H4 (cell line): Measurements from ENCODE around the gene MMP20. TPM values are rescaled to one million over a fixed set of nuclear protein-coding genes. Genes with fewer than 3 reads are reported as not detected.
"Not testable (repeated sequence)": the region's sequence is repeated elsewhere in the genome, so short reads cannot be mapped to it uniquely, and the experiment has no call there.

ENCODE experiments used
- DNase-seq: peaks from one replicate; pipeline ENCODE4 v3.0.0-alpha.2; 2015; ENCODE audit warnings: low spot score
- total RNA-seq: library from RNA; depleted of rRNA; stranded (reverse); fragments of >200 nt; shearing (Covaris generic); gene quantifications from 2 replicates; pipeline ENCODE4 v1.2.3, GENCODE V29; 2014; rRNA removed

The MMP20 gene
- total RNA-seq, result not detected in 2 replicates

GRCh38 chr11:102625177-102625576, at the start of gene MMP20:
TSS of gene MMP20 (minus strand) at chr11:102625332. CDS start at chr11:102625319, 13 bp downstream.
- no peak for DNase-seq

DNA sequence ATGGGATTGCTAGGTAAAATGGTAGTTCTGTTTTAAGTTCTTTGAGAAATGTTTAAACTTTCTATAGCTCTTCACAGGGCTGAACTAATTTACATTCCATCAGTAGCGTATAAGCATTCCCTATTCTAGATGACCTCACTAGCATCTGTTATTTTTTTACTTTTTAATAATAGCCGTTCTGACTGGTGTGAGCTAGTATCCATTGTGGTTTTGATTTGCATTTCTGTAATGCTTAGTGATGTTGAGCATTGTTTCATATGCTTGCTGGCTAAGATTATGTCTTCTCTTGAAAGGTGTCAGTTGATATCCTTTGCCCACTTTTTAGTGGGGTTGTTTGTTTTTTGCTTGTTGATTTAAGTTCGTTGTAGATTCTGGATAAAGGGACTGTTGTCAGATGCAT, 44.5 kb upstream of the MMP20 start:
- no peak for DNase-seq

DNA sequence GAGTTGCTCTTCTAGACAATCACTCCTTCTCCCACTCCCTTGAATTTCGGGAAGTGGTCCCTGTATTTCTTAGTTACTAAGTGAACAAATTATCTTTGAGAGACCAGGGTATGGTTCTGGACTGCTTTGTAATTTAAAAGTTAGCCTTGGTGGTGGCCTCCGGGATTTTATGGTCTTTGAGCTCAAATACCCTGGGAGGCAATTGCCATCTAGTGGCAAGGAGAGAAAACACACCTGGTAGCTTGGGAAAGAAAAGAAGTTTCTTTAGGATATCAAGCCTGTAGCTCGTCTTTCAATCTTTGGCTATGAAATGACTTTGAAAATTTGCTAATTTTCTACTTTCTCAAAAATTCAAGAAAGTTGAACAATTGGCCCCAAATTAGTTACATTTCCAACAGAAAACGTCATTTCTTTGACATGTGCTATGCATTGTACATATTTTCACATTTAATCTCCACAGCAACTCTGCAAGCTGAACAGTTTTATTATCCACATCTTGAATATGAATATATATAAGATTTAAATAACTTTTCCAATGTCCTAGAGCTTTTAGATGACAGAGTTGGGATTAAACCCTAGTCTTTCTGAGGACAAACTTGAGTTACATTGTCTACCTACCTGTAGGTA, 41.3 kb upstream of the MMP20 start:
- peak; percentile 52 for DNase-seq

DNA sequence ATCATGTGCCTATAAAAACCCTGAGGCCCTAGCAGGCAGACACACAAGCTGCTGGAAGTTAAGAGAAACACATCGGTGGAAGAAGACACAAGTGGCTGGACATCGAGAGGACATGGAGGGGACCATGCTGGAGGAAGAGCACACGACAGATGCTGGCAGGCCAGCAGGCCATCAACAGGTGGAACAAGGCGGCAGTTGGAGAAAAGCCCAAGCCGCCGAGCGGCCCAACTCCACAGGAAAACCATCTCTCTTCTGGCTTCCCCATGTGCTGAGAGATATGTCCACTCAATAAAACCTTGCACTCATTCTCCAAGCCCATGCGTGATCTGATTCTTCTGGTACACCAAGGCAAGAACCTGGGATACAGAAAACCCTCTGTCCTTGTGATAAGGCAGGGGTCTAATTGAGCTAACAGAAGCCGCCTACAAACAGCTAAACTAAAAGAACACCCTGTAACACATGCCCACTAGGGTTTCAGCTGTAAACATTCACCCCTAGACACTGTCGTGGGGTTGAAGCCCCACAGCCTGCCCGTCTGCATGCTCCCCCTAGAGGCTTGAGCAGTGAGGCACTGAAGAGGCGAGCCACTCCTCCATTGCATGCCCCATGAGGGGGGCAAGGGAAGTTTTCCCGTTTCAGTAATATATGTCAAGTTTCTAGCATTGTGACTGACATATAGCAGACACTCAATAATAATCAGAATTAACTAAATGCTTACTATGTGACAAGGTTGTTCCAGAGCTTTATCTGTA, 39.0 kb upstream of the MMP20 start:
- no peak for DNase-seq

- no peak for DNase-seq
Measured at GRCh38 chr11:102662607-102663006, 37.5 kb upstream of the MMP20 start.

DNA sequence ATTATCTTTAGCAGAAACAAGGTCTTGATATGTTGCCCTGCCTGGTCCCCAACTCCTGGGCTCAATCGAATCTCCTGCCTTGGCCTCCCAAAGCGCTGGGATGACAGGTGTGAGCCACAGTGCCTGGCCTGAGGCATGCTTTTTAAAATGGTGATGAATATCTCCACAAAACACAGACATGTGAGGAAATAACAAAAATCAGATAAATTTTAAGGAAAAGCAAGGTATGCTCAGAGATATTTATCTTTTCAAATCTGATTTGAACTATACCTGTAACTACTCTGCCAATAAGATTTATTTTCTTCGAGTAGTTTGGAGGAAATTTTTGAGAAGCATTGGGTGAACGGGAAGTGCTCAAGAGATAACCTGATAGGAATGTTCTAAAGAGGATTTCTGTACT, 35.9 kb upstream of the MMP20 start:
- DNase-seq, result no peak

GRCh38 chr11:102656528-102656927, 31.4 kb upstream of the MMP20 start:
- DNase-seq, result no peak

- DNase-seq, result no peak
Measured at GRCh38 chr11:102655547-102655946, 30.4 kb upstream of the MMP20 start.

DNA sequence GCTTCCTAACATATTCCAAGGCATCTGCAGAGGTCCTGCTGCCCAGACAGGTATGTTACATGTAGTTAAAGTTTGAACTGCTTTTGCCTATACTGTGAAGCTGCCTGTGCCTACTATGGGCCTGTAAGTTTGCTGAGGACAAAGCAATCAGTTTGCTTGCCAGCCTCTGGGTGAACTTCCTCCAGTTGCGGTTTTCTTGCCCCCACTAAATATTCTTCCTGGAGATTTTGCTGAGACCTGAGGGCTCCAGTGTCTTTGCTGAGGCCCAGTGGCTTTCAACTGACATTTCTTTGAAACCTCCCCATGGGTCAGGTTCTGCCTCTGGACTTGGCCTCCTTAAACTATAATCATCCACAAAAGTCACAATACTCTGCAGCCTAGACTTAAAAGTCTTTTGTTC, 29.6 kb upstream of the MMP20 start:
- no peak for DNase-seq

- DNase-seq, result no peak
Measured at GRCh38 chr11:102653744-102654291, 28.7 kb upstream of the MMP20 start.

DNA sequence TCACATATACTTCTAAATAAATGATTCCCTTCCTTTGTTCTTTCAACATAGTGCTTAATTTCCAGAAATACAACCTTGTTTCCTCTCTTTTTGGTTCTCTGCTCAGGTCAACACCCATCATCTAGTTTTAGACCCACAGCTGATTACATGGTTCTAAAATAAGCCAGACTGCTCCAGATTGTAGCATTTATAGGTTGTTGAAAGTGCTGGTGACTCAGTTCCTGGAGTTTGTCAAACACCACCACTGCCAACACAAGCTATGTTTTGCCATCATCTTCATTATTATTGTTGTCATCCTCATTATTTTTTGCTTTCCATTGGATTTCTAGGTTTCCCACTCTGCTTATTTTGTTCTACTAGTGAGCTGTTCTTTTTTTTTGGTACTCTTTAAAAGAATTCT, 22.3 kb upstream of the MMP20 start:
- DNase-seq, result no peak

DNA sequence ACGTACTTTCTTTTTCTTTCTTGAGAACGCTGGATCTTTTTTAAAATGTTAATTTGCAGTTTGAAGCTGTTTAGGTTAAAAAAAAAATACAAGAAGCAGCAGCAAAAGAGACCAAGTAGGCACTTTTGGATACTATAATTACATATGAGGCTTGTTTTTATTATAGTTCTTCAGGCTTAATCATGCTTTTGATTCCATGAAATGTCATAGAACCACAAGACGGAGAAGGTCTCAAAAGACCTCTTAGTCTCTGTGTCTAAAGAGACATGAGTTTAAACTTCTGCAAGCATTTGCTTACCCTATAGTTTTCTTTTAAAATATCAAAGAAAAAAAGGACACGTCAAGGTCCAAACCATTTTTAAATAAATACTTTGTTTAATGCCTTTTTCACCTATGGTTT, 18.8 kb upstream of the MMP20 start:
- no peak for DNase-seq

DNA sequence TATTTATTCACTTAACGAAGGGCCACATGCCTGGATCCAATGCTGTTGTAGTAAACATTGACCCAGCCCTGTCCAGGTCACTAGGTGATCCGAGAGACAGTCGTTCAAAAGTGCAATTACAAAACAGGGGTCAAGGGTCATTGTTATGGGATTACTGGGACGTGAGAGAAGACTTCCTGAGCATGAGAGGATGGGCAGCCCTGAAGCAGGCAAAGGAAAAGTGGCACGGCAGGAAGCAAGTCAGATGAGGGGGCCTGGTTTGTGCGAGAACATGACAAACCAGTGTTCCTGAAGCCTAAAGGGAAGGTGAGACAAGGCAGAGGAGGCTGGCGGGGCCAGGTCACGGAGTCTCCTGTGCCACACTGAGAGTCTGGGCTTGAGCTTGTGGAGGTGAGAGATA, 15.8 kb upstream of the MMP20 start:
- DNase-seq, result no peak

DNA sequence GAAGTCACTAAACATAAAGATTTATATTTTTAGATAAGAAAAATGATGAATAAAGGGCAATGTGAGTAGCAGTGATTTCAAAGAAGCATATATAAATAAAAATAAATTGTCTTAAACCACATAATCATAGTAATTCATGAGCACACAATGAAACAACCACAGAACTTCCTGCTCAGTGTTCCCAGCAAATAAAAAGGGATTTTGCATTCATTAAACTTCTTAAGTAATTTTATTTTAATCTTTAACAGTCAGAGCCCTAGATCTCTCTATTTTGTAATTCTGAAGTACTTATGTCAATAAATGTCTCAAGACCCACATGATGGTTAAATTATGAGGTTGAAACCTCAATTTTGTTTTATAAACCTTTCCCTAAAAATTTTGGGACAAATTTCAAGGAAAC, 14.5 kb upstream of the MMP20 start:
- no peak for DNase-seq

- DNase-seq, result peak; percentile 30
Measured at GRCh38 chr11:102637731-102638130, 12.6 kb upstream of the MMP20 start.

GRCh38 chr11:102633385-102634026, 8.4 kb upstream of the MMP20 start:
- no peak for DNase-seq

GRCh38 chr11:102632026-102632425, 6.9 kb upstream of the MMP20 start:
- no peak for DNase-seq

DNA sequence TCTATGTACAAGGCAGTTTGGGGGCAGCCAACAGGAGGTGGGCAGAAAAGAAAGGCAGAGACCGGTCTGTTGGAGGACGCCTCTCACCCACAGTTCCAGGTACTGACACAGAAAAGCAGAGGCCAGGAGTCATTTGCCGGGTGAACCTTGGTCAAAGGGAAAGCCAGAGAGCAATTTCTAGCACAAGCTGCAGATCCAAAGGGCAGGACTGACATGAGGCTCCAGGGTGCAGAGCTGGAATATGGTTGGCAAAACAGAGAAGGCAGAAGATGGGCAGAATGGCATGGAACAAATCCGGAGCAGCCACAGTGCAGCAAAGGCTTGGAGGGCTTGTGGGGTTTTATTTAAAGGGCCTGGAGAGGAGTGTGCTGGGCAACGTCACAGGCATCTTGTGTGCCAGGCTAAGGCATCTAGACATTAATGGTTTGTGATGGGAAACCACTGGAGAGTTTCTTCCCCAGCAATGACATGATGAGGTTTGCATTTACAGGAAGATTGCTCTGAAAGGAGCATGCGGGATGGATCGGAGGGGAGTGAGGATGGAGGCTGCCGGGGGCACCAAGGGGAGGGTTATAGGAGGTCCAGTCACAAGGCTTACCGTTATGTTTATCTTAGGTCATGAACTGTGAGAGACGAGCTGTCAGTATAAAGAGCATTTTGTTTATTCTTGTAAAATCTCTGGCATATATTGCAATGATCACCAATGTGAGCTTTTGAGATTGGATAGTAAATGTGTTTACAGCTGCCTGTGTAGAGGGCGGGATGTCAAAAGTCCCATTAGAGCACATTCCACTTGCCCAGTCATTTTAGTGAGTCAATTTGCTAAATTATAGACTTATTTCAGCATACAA, 5.7 kb upstream of the MMP20 start:
- no peak for DNase-seq

DNA sequence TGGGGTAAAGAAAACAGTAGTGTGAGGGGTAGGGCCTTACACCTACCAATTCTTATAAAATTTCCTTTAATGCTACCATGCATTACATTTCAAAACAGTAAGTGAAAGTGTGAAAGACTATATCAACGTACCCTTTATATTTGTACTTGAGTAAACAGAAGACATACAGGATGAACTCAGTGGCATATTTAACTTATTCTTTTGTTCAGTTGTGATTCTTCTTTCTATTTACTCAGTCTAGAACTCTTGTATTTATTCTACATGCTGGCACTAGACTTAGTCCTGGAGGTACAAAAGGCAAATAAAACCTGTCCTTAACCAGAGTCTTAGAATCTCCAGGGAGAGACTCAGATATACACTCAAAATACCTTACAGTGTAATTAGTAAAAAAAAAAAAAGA, 4.8 kb upstream of the MMP20 start:
- not testable (repeated sequence) for DNase-seq

GRCh38 chr11:102626676-102627075, 1.5 kb upstream of the MMP20 start:
- DNase-seq, result no peak

GRCh38 chr11:102623998-102624397, 1.1 kb downstream of the MMP20 start:
- DNase-seq, result no peak

DNA sequence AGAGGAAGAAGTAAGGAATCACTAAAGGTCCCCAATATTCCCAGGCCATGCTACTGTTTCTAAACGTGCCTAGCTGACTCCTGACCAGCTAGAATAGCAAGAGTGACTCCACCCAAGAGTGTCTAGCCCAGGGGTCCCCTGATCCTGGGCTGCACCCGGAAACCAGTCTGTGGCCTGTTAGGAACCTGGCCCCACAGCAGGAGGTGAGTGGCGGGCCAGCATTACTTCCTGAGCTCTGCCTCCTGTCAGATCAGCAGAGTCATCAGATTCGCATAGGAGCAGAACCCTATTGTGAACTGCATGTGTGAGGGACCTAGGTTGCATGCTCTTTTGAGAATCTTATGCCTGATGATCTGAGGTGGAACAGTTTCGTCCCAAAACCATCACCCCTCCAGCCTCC, 2.0 kb downstream of the MMP20 start:
- no peak for DNase-seq
